Measurements from ENCODE around the gene ZFP62.

DNA sequence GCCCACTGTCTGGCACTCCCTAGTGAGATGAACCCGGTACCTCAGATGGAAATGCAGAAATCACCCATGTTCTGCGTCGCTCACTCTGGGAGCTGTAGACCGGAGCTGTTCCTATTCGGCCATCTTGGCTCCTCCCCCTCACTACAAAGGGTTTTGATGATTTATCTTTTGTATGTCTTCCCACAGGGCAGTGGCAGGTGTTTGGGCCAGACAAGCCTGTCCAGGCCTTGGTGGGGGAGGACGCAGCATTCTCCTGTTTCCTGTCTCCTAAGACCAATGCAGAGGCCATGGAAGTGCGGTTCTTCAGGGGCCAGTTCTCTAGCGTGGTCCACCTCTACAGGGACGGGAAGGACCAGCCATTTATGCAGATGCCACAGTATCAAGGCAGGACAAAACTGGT is 47.3 kb upstream of the ZFP62 start:
- TF ChIP-seq, protein P1, sequence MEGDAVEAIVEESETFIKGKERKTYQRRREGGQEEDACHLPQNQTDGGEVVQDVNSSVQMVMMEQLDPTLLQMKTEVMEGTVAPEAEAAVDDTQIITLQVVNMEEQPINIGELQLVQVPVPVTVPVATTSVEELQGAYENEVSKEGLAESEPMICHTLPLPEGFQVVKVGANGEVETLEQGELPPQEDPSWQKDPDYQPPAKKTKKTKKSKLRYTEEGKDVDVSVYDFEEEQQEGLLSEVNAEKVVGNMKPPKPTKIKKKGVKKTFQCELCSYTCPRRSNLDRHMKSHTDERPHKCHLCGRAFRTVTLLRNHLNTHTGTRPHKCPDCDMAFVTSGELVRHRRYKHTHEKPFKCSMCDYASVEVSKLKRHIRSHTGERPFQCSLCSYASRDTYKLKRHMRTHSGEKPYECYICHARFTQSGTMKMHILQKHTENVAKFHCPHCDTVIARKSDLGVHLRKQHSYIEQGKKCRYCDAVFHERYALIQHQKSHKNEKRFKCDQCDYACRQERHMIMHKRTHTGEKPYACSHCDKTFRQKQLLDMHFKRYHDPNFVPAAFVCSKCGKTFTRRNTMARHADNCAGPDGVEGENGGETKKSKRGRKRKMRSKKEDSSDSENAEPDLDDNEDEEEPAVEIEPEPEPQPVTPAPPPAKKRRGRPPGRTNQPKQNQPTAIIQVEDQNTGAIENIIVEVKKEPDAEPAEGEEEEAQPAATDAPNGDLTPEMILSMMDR (conservative IDR thresholded peaks at IDR 0.05; ENCODE audit: low read length), result no peak
- TF ChIP-seq EZH2phosphoT487 (IDR thresholded peaks at IDR 0.05; ENCODE audit: borderline replicate concordance, low read depth, low read length), result no peak
